Measurements from ENCODE around the gene GPR31. TPM values are rescaled to one million over a fixed set of nuclear protein-coding genes. Genes with fewer than 3 reads are reported as not detected.

The GPR31 gene
- total and polyA plus RNA-seq, 4 donors, result not detected

DNA sequence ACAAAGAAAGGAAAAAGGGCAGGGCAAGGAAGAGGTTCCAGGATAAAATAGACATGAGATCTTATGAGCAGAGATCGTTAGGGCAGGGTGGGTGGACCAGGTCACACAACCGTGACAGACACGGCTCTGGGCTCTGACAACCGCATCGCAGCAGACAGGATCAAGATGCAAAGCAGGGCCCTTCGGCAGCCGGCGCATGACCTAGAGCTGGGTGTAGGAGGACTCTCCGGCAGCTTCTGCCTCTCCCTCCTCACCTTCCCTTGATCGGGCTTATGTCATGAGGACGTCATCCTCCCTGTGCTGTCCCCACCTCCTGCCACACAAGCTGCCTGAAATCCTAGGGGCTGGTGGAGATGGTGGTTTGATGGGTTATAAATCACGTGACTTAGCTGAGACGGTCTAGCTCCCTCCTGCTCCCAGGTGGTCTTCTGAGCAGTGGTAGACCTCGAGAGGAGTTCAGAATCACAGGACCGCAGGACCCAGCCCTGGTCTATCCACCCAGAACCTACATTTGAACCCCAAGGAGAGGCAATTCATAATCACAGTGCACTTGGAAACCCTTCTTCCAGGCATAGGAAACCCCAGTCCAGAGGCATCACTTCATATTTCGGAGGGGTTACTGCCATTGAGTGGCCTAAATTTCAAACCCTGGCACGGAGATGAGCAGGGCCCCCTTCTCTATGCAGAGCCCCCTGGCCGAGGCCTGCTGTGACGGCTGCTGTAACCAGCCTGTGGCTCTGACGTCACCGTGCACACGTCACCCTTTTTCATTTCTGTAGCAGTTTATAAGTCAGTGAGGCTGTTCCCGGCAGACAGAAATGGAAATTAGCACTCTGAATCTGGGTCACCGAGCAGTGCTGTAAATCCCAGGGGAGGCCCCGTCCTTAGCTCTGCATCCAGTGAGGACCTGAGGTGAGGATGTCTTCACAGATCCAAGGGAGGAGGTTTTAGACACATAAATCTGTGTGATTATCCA lies 43.6 kb downstream of the GPR31 start:
- Histone ChIP-seq H3K36me3 (ENCODE audit: control insufficient read depth, insufficient read depth, low read length) (no peaks in the 10 kb centered on the region), H3K4me3 (ENCODE audit: low read depth, low read length) (no peak overlapping the region), H3K27me3 (ENCODE audit: control insufficient read depth, insufficient read depth, low read length) (no peaks in the 10 kb centered on the region), H3K9me3 (ENCODE audit: control insufficient read depth, insufficient read depth, low read length) (no peaks in the 10 kb centered on the region), H3K4me1 (ENCODE audit: control insufficient read depth, insufficient read depth, low read length) (peaks cover 13% of the 10 kb centered on the region), H3K27ac (ENCODE audit: low read depth, low read length) (no peak overlapping the region)
- 60% methylated on average over 22 of the region's 25 CpGs for WGBS (ENCODE audit: insufficient coverage)
- DNase-seq (ENCODE audit: low read depth in 4 of 6, low spot score in 6 of 6), result peak in 1 of 6 donors; percentile 58

DNA sequence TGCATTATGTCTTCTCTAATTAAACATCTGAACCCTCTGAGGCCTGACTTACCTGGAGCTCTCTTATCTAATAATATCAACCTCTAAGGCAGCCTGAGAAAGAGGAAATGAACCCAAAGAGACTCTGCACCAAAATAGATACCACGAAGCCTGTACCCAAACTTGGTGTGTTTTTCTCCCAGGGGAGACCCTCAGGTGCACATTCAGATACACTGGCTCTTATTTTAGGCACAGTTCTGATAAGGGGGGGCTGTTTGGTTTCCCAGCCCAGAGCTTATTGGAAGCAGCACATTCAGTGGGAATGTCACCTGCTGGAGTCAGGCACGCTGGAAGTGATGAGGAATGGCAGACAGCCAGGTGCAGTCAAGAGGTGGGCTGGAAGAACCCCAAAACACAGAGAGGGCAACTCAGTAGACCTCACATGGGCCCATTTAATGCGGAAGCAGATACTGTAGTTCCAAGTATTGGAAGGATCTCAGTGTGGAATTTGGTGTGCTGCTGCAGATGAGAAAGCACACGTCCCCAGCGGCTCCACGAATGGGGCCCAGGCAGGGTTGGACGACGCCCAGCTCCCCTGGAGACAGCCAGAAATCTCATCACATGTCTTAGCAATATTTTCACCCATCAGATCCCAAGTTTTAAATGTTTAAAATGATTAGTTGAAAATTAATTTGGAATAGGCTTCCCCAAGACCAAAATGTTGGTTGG lies 44.6 kb downstream of the GPR31 start:
- DNase-seq (ENCODE audit: low read depth in 4 of 6, low spot score in 6 of 6), result no peak
- Histone ChIP-seq H3K4me3 (ENCODE audit: low read depth, low read length) (no peak overlapping the region), H3K9me3 (ENCODE audit: control insufficient read depth, insufficient read depth, low read length) (no peaks in the 10 kb centered on the region), H3K4me1 (ENCODE audit: control insufficient read depth, insufficient read depth, low read length) (peaks cover 13% of the 10 kb centered on the region), H3K36me3 (ENCODE audit: control insufficient read depth, insufficient read depth, low read length) (no peaks in the 10 kb centered on the region), H3K27ac (ENCODE audit: low read depth, low read length) (no peak overlapping the region), H3K27me3 (ENCODE audit: control insufficient read depth, insufficient read depth, low read length) (no peaks in the 10 kb centered on the region)
- 45% methylated on average over 1 of the region's 8 CpGs for WGBS (ENCODE audit: insufficient coverage)

DNA sequence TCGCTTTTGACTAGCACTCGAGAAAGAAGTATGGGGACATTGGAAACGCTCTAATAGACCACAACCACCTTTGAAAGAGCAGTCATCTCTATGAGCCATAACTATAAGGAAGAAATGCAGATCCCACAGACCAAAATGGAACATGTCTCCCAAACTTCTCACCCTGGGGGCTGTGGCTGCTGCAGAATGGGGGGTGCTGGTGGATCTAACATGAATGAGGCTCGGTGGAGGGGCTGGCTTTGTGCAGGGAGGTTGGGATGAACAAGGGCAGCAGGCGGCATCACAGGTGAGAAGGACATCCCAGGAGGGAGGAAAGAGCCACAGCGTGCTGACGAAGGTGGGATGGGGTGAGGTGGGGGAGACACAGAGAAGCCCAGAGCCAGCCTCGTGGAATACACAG lies 45.4 kb downstream of the GPR31 start:
- H3K9me3 ChIP-seq (ENCODE audit: control insufficient read depth, insufficient read depth, low read length), result no peaks in the 10 kb centered on the region
- no peak for DNase-seq (ENCODE audit: low read depth in 4 of 6, low spot score in 6 of 6)
- peaks cover 13% of the 10 kb centered on the region for H3K4me1 ChIP-seq (ENCODE audit: control insufficient read depth, insufficient read depth, low read length)
- H3K36me3 ChIP-seq (ENCODE audit: control insufficient read depth, insufficient read depth, low read length), result no peaks in the 10 kb centered on the region
- no peak overlapping the region for H3K4me3 ChIP-seq (ENCODE audit: low read depth, low read length)
- 95% methylated on average over 5 of the region's 8 CpGs for WGBS (ENCODE audit: insufficient coverage)
- no peak overlapping the region for H3K27ac ChIP-seq (ENCODE audit: low read depth, low read length)
- no peaks in the 10 kb centered on the region for H3K27me3 ChIP-seq (ENCODE audit: control insufficient read depth, insufficient read depth, low read length)

DNA sequence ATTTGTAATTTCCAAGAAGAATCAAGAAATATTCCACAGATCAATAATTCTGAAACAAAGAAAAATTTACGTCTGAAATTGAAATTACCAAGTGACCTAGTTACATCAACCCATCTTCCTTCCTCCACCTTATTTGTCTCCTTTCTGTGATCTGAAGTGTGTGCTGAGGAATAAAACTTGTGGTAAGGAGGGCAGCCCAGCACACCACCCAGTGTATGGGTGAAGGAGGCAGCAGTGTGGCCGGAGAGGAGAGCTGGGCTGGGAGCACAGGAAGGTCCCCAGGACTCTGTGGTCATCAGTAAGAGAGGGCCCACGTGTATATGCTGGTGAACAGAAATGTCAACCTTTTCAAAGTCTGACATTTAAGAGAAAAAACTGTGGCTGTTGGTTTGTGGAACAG lies 46.2 kb downstream of the GPR31 start:
- H3K27me3 ChIP-seq (ENCODE audit: control insufficient read depth, insufficient read depth, low read length), result no peaks in the 10 kb centered on the region
- H3K27ac ChIP-seq (ENCODE audit: low read depth, low read length), result no peak overlapping the region
- peaks cover 13% of the 10 kb centered on the region for H3K4me1 ChIP-seq (ENCODE audit: control insufficient read depth, insufficient read depth, low read length)
- H3K4me3 ChIP-seq (ENCODE audit: low read depth, low read length), result no peak overlapping the region
- H3K9me3 ChIP-seq (ENCODE audit: control insufficient read depth, insufficient read depth, low read length), result no peaks in the 10 kb centered on the region
- DNase-seq (ENCODE audit: low read depth in 4 of 6, low spot score in 6 of 6), result no peak
- H3K36me3 ChIP-seq (ENCODE audit: control insufficient read depth, insufficient read depth, low read length), result no peaks in the 10 kb centered on the region
- 94% methylated on average over 2 of the region's 3 CpGs for WGBS (ENCODE audit: insufficient coverage)

DNA sequence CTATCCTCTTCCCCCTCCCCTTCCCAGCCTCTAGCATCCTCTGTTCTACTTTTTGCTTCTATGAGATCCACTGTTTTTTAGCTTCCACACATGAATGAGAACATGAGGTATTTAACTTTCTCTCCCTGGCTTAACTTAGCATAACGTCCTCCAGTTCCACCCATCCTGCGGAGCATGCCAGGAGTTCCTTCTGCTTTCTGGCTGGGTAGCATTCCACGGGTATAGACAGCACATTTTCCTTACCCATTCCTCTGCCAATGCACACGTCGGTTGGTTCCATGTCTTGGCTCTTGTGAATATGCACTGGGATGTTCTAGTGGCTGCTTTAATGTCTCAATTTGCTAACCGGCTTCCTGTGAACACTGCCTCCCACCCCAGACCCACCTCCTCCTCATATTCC lies 48.1 kb downstream of the GPR31 start:
- H3K9me3 ChIP-seq (ENCODE audit: control insufficient read depth, insufficient read depth, low read length), result no peaks in the 10 kb centered on the region
- H3K4me3 ChIP-seq (ENCODE audit: low read depth, low read length), result no peak overlapping the region
- DNase-seq (ENCODE audit: low read depth in 4 of 6, low spot score in 6 of 6), result no peak
- WGBS (ENCODE audit: insufficient coverage), result 33% methylated on average over 1 of the region's 6 CpGs
- peaks cover 13% of the 10 kb centered on the region for H3K4me1 ChIP-seq (ENCODE audit: control insufficient read depth, insufficient read depth, low read length)
- no peak overlapping the region for H3K27ac ChIP-seq (ENCODE audit: low read depth, low read length)
- no peaks in the 10 kb centered on the region for H3K36me3 ChIP-seq (ENCODE audit: control insufficient read depth, insufficient read depth, low read length)
- H3K27me3 ChIP-seq (ENCODE audit: control insufficient read depth, insufficient read depth, low read length), result no peaks in the 10 kb centered on the region

DNA sequence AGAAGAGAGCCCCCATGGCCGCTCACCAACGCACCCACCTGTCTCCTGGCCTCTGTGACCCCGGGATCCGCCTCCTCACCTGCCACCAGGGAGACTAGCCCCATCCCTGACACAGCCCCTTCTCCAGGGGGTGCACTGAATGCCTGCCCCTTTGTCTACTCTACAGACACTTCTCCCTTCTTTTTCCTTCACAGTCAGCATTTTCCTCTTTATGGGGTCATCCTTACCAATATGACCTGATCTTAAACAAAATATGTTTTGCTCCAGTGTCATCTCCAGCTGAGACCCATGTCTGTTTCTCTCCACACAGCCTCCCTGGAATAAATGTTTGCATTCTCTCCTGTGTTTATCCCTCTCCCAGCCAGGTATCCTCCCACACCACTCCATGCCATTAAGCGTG lies 49.5 kb downstream of the GPR31 start:
- Histone ChIP-seq H3K4me3 (ENCODE audit: low read depth, low read length) (no peak overlapping the region), H3K27ac (ENCODE audit: low read depth, low read length) (no peak overlapping the region), H3K27me3 (ENCODE audit: control insufficient read depth, insufficient read depth, low read length) (no peaks in the 10 kb centered on the region), H3K9me3 (ENCODE audit: control insufficient read depth, insufficient read depth, low read length) (no peaks in the 10 kb centered on the region), H3K36me3 (ENCODE audit: control insufficient read depth, insufficient read depth, low read length) (no peaks in the 10 kb centered on the region), H3K4me1 (ENCODE audit: control insufficient read depth, insufficient read depth, low read length) (peaks cover 5% of the 10 kb centered on the region)
- 87% methylated on average over 5 of the region's 5 CpGs for WGBS (ENCODE audit: insufficient coverage)
- DNase-seq (ENCODE audit: low read depth in 4 of 6, low spot score in 6 of 6), result no peak

DNA sequence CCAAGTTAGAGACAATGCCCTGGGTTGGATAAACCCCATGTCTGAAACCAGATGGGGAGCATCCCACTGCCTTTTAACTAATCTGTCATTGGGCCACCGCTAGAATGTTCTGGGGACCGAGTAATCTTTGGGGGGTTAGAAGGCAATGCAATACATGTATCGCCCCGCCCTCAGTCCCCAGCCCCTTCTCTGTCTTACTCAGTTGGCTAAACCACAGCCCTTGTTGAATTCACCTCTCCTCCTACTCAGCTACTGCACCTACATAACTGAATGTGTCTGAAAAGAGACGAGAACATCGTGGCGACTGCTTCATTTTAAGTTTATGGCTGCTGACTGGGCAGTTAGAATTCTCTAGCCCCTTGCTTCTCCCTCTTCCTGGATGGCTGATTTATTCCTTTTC lies 50.0 kb downstream of the GPR31 start:
- WGBS (ENCODE audit: insufficient coverage), result 94% methylated on average over 3 of the region's 7 CpGs
- H3K27ac ChIP-seq (ENCODE audit: low read depth, low read length), result no peak overlapping the region

DNA sequence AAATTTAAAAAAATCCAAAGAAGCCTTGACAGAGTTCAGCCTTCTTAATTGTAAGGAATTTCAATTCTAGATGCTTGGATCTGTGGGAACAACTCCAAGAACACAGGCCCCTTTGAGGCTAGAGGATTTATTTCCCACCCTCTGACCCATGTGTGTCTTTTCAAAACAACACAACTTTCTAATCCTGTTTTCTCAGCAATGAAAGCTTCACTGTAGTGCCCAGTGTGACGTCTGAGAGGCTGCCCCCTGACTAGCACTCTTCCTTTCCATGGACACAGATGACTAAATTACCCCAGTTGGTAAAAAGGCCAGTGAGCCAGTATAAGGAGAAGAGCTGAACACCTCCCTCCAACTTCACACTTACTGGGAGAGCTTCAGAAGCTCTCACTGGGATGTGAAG lies 51.4 kb downstream of the GPR31 start:
- no CpG with 5 or more reads among the region's 1 CpG for WGBS (ENCODE audit: insufficient coverage)
- Histone ChIP-seq H3K9me3 (ENCODE audit: control insufficient read depth, insufficient read depth, low read length) (no peaks in the 10 kb centered on the region), H3K4me1 (ENCODE audit: control insufficient read depth, insufficient read depth, low read length) (peaks cover 5% of the 10 kb centered on the region), H3K27ac (ENCODE audit: low read depth, low read length) (peak overlapping the region; percentile 60), H3K36me3 (ENCODE audit: control insufficient read depth, insufficient read depth, low read length) (no peaks in the 10 kb centered on the region), H3K4me3 (ENCODE audit: low read depth, low read length) (no peak overlapping the region), H3K27me3 (ENCODE audit: control insufficient read depth, insufficient read depth, low read length) (no peaks in the 10 kb centered on the region)
- peak in 1 of 6 donors; percentile 61 for DNase-seq (ENCODE audit: low read depth in 4 of 6, low spot score in 6 of 6)

More for the DNA sequence above, 50.0 kb downstream of the GPR31 start:
- Histone ChIP-seq H3K36me3 (ENCODE audit: control insufficient read depth, insufficient read depth, low read length) (no peaks in the 10 kb centered on the region), H3K27me3 (ENCODE audit: control insufficient read depth, insufficient read depth, low read length) (no peaks in the 10 kb centered on the region), H3K4me1 (ENCODE audit: control insufficient read depth, insufficient read depth, low read length) (peaks cover 5% of the 10 kb centered on the region), H3K4me3 (ENCODE audit: low read depth, low read length) (no peak overlapping the region), H3K9me3 (ENCODE audit: control insufficient read depth, insufficient read depth, low read length) (no peaks in the 10 kb centered on the region)
- DNase-seq (ENCODE audit: low read depth in 4 of 6, low spot score in 6 of 6), result no peak

Data from spinal cord (tissue), 10 donors.